ENCODE measurements around the gene THSD4.
"Not testable (repeated sequence)": the region's sequence is repeated elsewhere in the genome, so short reads cannot be mapped to it uniquely, and the experiment has no call there.

The THSD4 gene

GRCh38 chr15:71400294-71400693 lies 285.0 kb downstream of the THSD4 start:
- Mint-ChIP-seq H3K36me3 (no peaks in the 10 kb centered on the region), H3K9me3 (no peaks in the 10 kb centered on the region), H3K4me1 (no peaks in the 10 kb centered on the region), H3K27ac (no peak overlapping the region), H3K4me3 (no peak overlapping the region), H3K27me3 (peaks cover 10% of the 10 kb centered on the region)
- ATAC-seq (ENCODE audit: low read depth) (no peak), DNase-seq (ENCODE audit: low spot score in 2 of 2) (no peak)

GRCh38 chr15:71401728-71402127 lies 286.5 kb downstream of the THSD4 start:
- not testable (repeated sequence) for H3K27ac Mint-ChIP-seq; H3K36me3 Mint-ChIP-seq; DNase-seq (ENCODE audit: low spot score in 2 of 2); ATAC-seq (ENCODE audit: low read depth); H3K4me3 Mint-ChIP-seq; H3K4me1 Mint-ChIP-seq; H3K9me3 Mint-ChIP-seq
- peaks cover 13% of the 10 kb centered on the region for H3K27me3 Mint-ChIP-seq

DNA sequence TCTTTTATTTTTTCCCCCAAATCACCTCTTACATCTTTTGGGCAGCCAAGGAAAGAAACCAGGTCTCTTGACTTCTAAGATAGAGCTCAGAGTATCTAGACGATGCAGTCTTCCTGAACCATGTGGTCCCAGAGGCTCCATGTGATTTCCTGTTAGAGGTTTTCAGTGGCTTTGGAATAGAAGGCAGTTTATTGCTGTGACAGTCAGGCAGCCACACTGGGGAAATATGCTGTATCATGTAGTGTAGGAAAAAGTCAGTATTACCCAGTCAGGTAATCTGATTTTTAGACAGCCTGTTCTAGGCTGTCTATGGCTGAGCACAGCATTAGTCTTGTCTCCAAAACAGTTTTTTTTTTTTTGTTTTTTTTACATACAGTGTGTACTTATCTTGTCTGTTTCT lies 294.3 kb downstream of the THSD4 start:
- Mint-ChIP-seq H3K27me3 (peaks cover 14% of the 10 kb centered on the region), H3K9me3 (no peaks in the 10 kb centered on the region), H3K36me3 (no peaks in the 10 kb centered on the region), H3K27ac (no peak overlapping the region), H3K4me3 (no peak overlapping the region), H3K4me1 (no peaks in the 10 kb centered on the region)
- no peak for ATAC-seq (ENCODE audit: low read depth)
- no peak for DNase-seq (ENCODE audit: low spot score in 2 of 2)

DNA sequence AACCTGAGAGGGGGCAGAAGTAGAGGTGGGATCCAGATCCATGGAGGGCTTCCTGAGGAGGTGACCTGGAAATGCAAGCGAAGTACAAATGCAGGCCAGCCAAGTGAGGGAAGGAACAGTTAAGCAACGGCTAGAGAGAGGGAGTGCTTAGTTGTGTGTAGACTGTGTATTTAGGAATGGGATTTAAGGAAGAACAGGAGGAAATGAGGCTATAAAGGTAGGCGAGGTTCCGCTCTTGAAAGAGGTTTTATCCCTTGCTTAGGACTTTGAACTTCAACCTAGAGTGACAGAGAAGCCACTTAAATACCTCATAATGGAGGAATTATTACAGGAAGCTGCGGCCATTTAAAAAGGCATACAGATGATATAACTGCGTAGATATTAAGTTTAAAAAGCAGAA lies 295.1 kb downstream of the THSD4 start:
- Mint-ChIP-seq H3K4me1 (no peaks in the 10 kb centered on the region), H3K36me3 (no peaks in the 10 kb centered on the region)
- DNase-seq (ENCODE audit: low spot score in 2 of 2) = no peak

GRCh38 chr15:71411538-71412482 lies 296.5 kb downstream of the THSD4 start:
- no peak for DNase-seq (ENCODE audit: low spot score in 2 of 2)
- no peak for ATAC-seq (ENCODE audit: low read depth)
- H3K4me3 Mint-ChIP-seq = no peak overlapping the region
- H3K27me3 Mint-ChIP-seq = peaks cover 12% of the 10 kb centered on the region
- no peaks in the 10 kb centered on the region for H3K9me3 Mint-ChIP-seq
- H3K36me3 Mint-ChIP-seq = no peaks in the 10 kb centered on the region
- H3K4me1 Mint-ChIP-seq = no peaks in the 10 kb centered on the region
- H3K27ac Mint-ChIP-seq = no peak overlapping the region

More for the DNA sequence above, 295.1 kb downstream of the THSD4 start:
- Mint-ChIP-seq H3K27ac (no peak overlapping the region), H3K9me3 (no peaks in the 10 kb centered on the region), H3K4me3 (no peak overlapping the region), H3K27me3 (peaks cover 14% of the 10 kb centered on the region)
- ATAC-seq (ENCODE audit: low read depth) = no peak

DNA sequence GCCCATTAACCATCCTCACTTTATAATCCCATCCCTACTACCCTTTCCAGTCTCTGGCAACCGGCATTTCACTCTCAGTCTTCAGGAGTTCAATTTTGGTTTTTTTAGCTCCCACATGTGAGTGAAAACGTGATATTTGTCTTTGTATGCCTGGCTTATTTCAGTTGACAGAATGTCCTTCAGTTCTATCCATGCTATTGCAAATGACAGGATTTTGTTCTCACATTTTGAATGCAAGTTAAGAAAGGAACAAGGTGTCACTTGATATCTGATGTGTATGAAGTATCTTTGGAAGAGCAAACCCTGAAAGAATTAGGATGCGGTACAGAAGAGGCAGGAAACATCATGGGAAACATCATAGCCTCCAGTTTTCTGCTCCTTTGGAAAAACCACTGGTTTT lies 298.1 kb downstream of the THSD4 start:
- no peaks in the 10 kb centered on the region for H3K36me3 Mint-ChIP-seq
- H3K9me3 Mint-ChIP-seq = no peaks in the 10 kb centered on the region
- DNase-seq (ENCODE audit: low spot score in 2 of 2) = no peak
- no peak for ATAC-seq (ENCODE audit: low read depth)
- H3K4me3 Mint-ChIP-seq = no peak overlapping the region
- no peaks in the 10 kb centered on the region for H3K4me1 Mint-ChIP-seq
- peaks cover 8% of the 10 kb centered on the region for H3K27me3 Mint-ChIP-seq
- no peak overlapping the region for H3K27ac Mint-ChIP-seq

- peaks cover 8% of the 10 kb centered on the region for H3K27me3 Mint-ChIP-seq
- no peak overlapping the region for H3K27ac Mint-ChIP-seq
- no peak overlapping the region for H3K4me3 Mint-ChIP-seq
- no peaks in the 10 kb centered on the region for H3K4me1 Mint-ChIP-seq
- DNase-seq (ENCODE audit: low spot score in 2 of 2) = no peak
- H3K9me3 Mint-ChIP-seq = no peaks in the 10 kb centered on the region
- no peak for ATAC-seq (ENCODE audit: low read depth)
- H3K36me3 Mint-ChIP-seq = no peaks in the 10 kb centered on the region
These were observed 299.6 kb downstream of the THSD4 start for GRCh38 chr15:71414853-71415252.

DNA sequence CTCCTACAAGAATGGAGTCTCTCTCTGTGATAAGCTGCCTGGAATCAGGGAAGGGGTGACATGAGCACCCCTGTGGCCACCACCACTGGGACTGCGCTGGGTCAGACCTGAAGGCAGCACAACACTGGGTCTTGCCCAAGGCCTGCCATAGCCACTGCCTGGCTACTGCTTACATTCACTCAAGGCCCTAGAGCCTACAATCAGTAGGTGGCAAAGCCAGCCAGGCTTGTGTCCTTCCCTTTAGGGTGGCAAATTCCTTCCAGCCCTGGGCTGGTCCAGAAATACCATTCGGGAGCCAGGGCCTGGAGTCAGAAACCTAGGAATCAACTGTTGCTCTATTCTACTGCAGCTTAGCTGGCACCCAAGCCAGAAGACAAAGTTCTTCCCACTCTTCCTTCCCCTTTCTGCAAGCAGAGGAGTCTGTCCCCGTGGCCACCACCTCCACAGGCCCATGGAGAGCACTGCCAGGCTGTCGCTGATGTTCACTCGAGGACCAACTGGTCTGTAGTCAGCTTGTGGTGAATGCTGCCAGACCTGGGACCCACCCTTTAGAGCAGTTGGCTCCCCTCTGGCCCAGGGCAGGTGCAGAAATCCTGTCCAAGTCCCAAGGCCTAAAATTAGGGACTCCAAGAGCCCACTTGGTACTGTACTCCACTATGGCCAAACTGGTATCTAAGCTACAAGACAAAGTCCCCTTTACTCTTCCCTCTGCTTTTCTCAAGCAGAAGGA lies 307.4 kb downstream of the THSD4 start:
- Mint-ChIP-seq H3K4me1 (no peaks in the 10 kb centered on the region), H3K27me3 (peaks cover 7% of the 10 kb centered on the region), H3K36me3 (no peaks in the 10 kb centered on the region), H3K27ac (no peak overlapping the region), H3K9me3 (peaks cover 2% of the 10 kb centered on the region), H3K4me3 (no peak overlapping the region)
- no peak for ATAC-seq (ENCODE audit: low read depth)
- no peak for DNase-seq (ENCODE audit: low spot score in 2 of 2)

GRCh38 chr15:71424765-71425164 lies 309.5 kb downstream of the THSD4 start:
- Mint-ChIP-seq H3K27me3 (peaks cover 16% of the 10 kb centered on the region), H3K36me3 (no peaks in the 10 kb centered on the region), H3K27ac (no peak overlapping the region), H3K4me3 (no peak overlapping the region), H3K4me1 (no peaks in the 10 kb centered on the region), H3K9me3 (peaks cover 2% of the 10 kb centered on the region)
- DNase-seq (ENCODE audit: low spot score in 2 of 2) = no peak
- ATAC-seq (ENCODE audit: low read depth) = no peak

GRCh38 chr15:71425388-71425787 lies 310.1 kb downstream of the THSD4 start:
- H3K4me3 Mint-ChIP-seq = no peak overlapping the region
- H3K4me1 Mint-ChIP-seq = no peaks in the 10 kb centered on the region
- peaks cover 16% of the 10 kb centered on the region for H3K27me3 Mint-ChIP-seq

DNA sequence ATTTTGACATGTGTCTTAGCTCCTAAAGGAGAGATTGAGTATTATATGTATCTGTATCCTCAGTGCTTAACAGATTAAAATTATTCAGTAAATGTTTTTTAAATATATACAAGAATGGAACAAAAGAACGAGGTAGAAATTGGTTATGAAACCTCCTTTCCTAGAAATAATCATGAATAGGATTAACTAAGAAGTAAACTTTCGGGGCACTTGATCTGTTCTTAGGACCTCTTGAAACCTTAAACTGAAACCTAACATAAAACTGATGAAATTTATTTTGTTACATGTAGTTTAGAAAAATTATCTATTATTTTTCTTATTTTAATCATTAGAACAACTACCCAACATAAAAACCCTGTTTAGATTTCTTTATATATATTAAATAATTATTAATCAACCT lies 311.5 kb downstream of the THSD4 start:
- H3K4me1 Mint-ChIP-seq = no peaks in the 10 kb centered on the region

More at GRCh38 chr15:71425388-71425787, 310.1 kb downstream of the THSD4 start:
- Mint-ChIP-seq H3K27ac (no peak overlapping the region), H3K36me3 (no peaks in the 10 kb centered on the region), H3K9me3 (peaks cover 2% of the 10 kb centered on the region)
- ATAC-seq (ENCODE audit: low read depth) (no peak), DNase-seq (ENCODE audit: low spot score in 2 of 2) (no peak)

GRCh38 chr15:71430782-71431181 lies 315.5 kb downstream of the THSD4 start:
- Mint-ChIP-seq H3K36me3 (no peaks in the 10 kb centered on the region), H3K27ac (no peak overlapping the region), H3K9me3 (no peaks in the 10 kb centered on the region), H3K27me3 (peaks cover 18% of the 10 kb centered on the region), H3K4me1 (no peaks in the 10 kb centered on the region), H3K4me3 (no peak overlapping the region)
- ATAC-seq (ENCODE audit: low read depth) (no peak), DNase-seq (ENCODE audit: low spot score in 2 of 2) (no peak)

More for the DNA sequence above, 311.5 kb downstream of the THSD4 start:
- H3K27me3 Mint-ChIP-seq = peaks cover 16% of the 10 kb centered on the region
- H3K9me3 Mint-ChIP-seq = peaks cover 2% of the 10 kb centered on the region
- ATAC-seq (ENCODE audit: low read depth) (no peak), DNase-seq (ENCODE audit: low spot score in 2 of 2) (no peak)
- H3K4me3 Mint-ChIP-seq = no peak overlapping the region
- H3K36me3 Mint-ChIP-seq = no peaks in the 10 kb centered on the region
- no peak overlapping the region for H3K27ac Mint-ChIP-seq

GRCh38 chr15:71431343-71432336 lies 316.4 kb downstream of the THSD4 start:
- DNase-seq (ENCODE audit: low spot score in 2 of 2) (no peak), ATAC-seq (ENCODE audit: low read depth) (no peak)
- H3K36me3 Mint-ChIP-seq = no peaks in the 10 kb centered on the region
- H3K4me1 Mint-ChIP-seq = no peaks in the 10 kb centered on the region
- H3K4me3 Mint-ChIP-seq = no peak overlapping the region
- no peak overlapping the region for H3K27ac Mint-ChIP-seq
- H3K27me3 Mint-ChIP-seq = peaks cover 15% of the 10 kb centered on the region
- no peaks in the 10 kb centered on the region for H3K9me3 Mint-ChIP-seq

Data from memory B cell (primary cell).